AG04449 (cell line): ENCODE data around the gene MCRIP2.

Source experiments
- CTCF ChIA-PET: fragments of 350-600 bp; formaldehyde crosslinking; extraction: SDS; loops from one replicate; lab custom pipeline; 2021; ENCODE audit warnings: antibody characterized with exemption; lab: Yijun Ruan, JAX
- POLR2A ChIA-PET: fragments of 400-600, 350-600 bp; formaldehyde crosslinking; extraction: SDS; loops from one replicate; lab custom pipeline; 2020; ENCODE audit warnings: antibody characterized with exemption, inconsistent platforms; lab: Yijun Ruan, JAX
- DNase-seq: peaks from one replicate; pipeline ENCODE4 v3.0.0-alpha.2; 2010; ENCODE audit warnings: low read depth, low spot score
- H3K4me3 ChIP-seq: 2 replicates; pipeline ENCODE4 v1.5.1; 2011; ENCODE audit warnings: low read depth, mild to moderate bottlenecking, control low read depth, low read length
- CTCF ChIP-seq: IDR thresholded peaks from one replicate; pipeline ENCODE4 v1.5.1; 2011; ENCODE audit warnings: mild to moderate bottlenecking, moderate library complexity, low read length, control low read depth, inconsistent platforms; ENCODE audit not compliant: insufficient read depth; ENCODE audit errors: missing control alignments

Gene MCRIP2

GRCh38 chr16:615122-615521, 26.5 kb upstream of the MCRIP2 start:
- H3K4me3 ChIP-seq = no peak overlapping the region
- no peak for DNase-seq
- no peak for TF ChIP-seq CTCF
- POLR2A ChIA-PET = no interaction called here
- CTCF ChIA-PET = no interaction called here

- POLR2A ChIA-PET = no interaction called here
- TF ChIP-seq CTCF = no peak
- CTCF ChIA-PET = no interaction called here
- no peak overlapping the region for H3K4me3 ChIP-seq
- DNase-seq = no peak
Observed at GRCh38 chr16:616733-617586, 24.7 kb upstream of the MCRIP2 start.

- ChIA-PET CTCF (no interaction called here), POLR2A (no interaction called here)
Observed at GRCh38 chr16:617855-618254, 23.8 kb upstream of the MCRIP2 start.

GRCh38 chr16:619476-620100, 22.0 kb upstream of the MCRIP2 start:
- POLR2A ChIA-PET = no interaction called here
- CTCF ChIA-PET = interaction anchor here (1.0 kb wide), 1 partner anchor 11 kb away, joined by 3 read pairs; no protein-coding TSS in a partner anchor
- H3K4me3 ChIP-seq = no peak overlapping the region

More at GRCh38 chr16:617855-618254, 23.8 kb upstream of the MCRIP2 start:
- DNase-seq = no peak
- H3K4me3 ChIP-seq = no peak overlapping the region
- TF ChIP-seq CTCF = no peak

GRCh38 chr16:620700-621525, 20.7 kb upstream of the MCRIP2 start:
- no peak overlapping the region for H3K4me3 ChIP-seq
- POLR2A ChIA-PET = no interaction called here
- no peak for DNase-seq
- CTCF ChIA-PET = no interaction called here
- TF ChIP-seq CTCF = no peak

More at GRCh38 chr16:619476-620100, 22.0 kb upstream of the MCRIP2 start:
- DNase-seq = no peak
- TF ChIP-seq CTCF = no peak
